AG04449 (cell line): ENCODE measurements around the gene ZFP57.

Experiments
- CTCF ChIA-PET: fragments of 350-600 bp; formaldehyde crosslinking; extraction: SDS; loops from one replicate; lab custom pipeline; 2021; ENCODE audit warnings: antibody characterized with exemption; lab: Yijun Ruan, JAX
- POLR2A ChIA-PET: fragments of 400-600, 350-600 bp; formaldehyde crosslinking; extraction: SDS; loops from one replicate; lab custom pipeline; 2020; ENCODE audit warnings: antibody characterized with exemption, inconsistent platforms; lab: Yijun Ruan, JAX
- DNase-seq: peaks from one replicate; pipeline ENCODE4 v3.0.0-alpha.2; 2010; ENCODE audit warnings: low read depth, low spot score
- H3K4me3 ChIP-seq: 2 replicates; pipeline ENCODE4 v1.5.1; 2011; ENCODE audit warnings: low read depth, mild to moderate bottlenecking, control low read depth, low read length
- TF ChIP-seq, protein P1 (sequence below): IDR thresholded peaks from one replicate; pipeline ENCODE4 v1.5.1; 2011; ENCODE audit warnings: mild to moderate bottlenecking, moderate library complexity, low read length, control low read depth, inconsistent platforms; ENCODE audit not compliant: insufficient read depth; ENCODE audit errors: missing control alignments

ZFP57 gene

DNA sequence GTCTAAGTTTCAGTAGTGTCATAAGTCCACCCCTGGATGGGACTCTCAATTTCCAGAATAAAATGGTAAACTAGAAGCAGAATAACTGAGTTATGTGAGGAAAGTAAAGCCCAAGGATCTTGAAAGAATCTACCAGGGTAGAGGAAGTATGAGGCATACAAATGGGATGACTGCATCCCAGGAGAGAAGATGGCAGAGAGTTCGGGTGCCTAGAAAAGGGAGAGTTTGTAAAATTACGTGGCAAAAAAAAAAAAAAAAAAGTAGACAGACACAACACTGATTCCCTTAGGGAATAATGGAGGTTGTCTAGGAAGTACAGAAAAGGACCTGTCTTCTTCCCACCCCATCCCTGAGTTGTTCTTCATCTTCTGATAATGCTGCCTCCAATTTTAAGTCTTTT is 51.4 kb downstream of the ZFP57 start:
- CTCF ChIA-PET: interaction anchor here (0.8 to 34.7 kb wide), 2 partner anchors 12 to 27 kb away, joined by 3 to 692 read pairs; partner anchors contain the start of gene MOG
- TF ChIP-seq, protein P1, sequence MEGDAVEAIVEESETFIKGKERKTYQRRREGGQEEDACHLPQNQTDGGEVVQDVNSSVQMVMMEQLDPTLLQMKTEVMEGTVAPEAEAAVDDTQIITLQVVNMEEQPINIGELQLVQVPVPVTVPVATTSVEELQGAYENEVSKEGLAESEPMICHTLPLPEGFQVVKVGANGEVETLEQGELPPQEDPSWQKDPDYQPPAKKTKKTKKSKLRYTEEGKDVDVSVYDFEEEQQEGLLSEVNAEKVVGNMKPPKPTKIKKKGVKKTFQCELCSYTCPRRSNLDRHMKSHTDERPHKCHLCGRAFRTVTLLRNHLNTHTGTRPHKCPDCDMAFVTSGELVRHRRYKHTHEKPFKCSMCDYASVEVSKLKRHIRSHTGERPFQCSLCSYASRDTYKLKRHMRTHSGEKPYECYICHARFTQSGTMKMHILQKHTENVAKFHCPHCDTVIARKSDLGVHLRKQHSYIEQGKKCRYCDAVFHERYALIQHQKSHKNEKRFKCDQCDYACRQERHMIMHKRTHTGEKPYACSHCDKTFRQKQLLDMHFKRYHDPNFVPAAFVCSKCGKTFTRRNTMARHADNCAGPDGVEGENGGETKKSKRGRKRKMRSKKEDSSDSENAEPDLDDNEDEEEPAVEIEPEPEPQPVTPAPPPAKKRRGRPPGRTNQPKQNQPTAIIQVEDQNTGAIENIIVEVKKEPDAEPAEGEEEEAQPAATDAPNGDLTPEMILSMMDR: no peak
- no peak for DNase-seq
- H3K4me3 ChIP-seq: no peak overlapping the region; the same call in 1 of the 2 replicates
- POLR2A ChIA-PET: no interaction called here

GRCh38 chr6:29628419-29629281 is 52.3 kb downstream of the ZFP57 start:
- TF ChIP-seq, protein P1: peak; percentile 97
- peak overlapping the region; percentile 77 for H3K4me3 ChIP-seq
- DNase-seq: no peak
- POLR2A ChIA-PET: no interaction called here
- CTCF ChIA-PET: interaction anchor here (34.7 kb wide), 1 partner anchor 27 kb away, joined by 692 read pairs; the partner anchor contains the start of gene MOG

DNA sequence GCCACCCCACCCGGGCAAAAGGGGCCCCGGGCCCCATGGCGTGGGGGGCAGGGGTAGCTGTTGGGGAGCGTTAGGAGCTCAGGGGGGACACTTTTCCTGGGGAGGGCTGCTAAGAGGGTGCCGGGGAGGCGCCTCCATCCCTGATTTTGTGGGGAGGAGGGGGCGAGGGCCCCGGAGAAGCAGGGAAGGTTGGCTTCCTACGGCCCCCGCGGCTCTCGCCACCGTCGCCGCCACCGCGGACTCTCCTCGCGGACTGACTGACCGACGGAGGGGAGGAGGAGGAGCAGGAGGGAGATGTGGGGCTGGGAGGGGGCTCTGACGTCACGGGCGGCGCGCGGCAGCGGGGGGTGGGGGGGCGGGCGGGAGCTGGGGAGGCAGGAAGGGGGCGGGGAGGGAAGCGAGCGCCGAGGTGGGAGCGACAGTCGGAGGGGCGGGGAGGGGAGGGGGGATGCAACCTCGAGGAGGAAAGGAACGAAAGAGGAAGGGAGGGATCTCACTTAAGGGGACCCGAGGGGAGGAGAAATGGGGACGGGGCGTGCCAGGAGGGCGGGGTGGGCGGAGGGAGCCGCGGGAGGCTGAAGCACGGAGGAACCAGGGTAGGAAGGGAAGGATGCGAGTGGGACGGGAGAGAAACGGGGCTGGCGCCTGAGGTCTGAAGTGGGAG is 53.1 kb downstream of the ZFP57 start:
- CTCF ChIA-PET: interaction anchor here (1.3 to 34.7 kb wide), 2 partner anchors 21 to 28 kb away, joined by 3 to 692 read pairs; partner anchors contain the start of gene MOG
- no peak for DNase-seq
- TF ChIP-seq, protein P1: no peak
- H3K4me3 ChIP-seq: peak overlapping the region; percentile 77
- POLR2A ChIA-PET: interaction anchor here (0.7 to 0.9 kb wide), 2 partner anchors 22 to 585 kb away, joined by 3 to 4 read pairs; partner anchors contain the start of gene TRIM26

DNA sequence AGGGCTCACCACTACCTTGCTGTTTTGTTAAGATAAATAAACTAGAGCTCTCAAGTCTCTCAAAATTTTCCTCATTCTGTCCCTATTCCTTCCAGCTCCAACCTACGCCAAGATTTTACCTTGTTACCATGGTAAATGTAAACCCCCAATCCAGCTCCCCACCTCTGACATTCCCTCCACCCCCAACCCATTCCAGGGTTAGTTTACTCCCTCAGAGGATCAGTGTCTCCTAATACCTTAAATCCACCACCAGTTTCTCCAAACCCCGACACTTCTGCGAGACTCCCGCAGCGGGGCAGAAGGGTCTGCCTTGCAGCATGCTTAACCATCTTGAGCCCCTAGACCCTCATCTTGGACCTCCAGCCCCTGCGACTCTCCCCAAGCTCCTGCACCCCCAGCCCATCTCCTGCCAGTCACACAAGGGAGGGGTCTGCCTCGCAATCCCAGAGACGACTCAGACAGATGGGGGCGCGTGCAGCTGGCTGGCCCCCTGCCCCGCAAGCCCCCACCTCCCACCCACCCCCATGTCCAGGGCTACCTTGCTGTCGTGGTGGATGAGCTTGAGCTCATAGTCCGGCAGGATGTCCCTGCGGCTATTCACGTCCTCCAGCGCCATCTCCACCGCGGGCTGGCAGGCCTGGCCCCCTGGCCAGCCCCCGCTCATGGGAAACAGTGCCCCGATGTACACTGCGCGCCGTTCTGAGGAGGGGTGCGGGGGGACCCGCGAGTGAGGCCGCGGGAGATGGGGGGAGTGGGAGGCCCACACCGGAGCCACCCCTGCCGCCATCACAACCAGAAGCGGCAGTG is 53.8 kb downstream of the ZFP57 start:
- POLR2A ChIA-PET: interaction anchor here (0.6 to 0.9 kb wide), 3 partner anchors 23 to 586 kb away, joined by 3 to 4 read pairs (median 3); partner anchors contain the start of gene TRIM26
- CTCF ChIA-PET: interaction anchor here (1.0 to 34.7 kb wide), 3 partner anchors 13 to 29 kb away, joined by 3 to 692 read pairs (median 3); partner anchors contain the start of gene MOG
- peak overlapping the region; percentile 77 for H3K4me3 ChIP-seq
- no peak for DNase-seq
- TF ChIP-seq, protein P1: no peak

- TF ChIP-seq, protein P1: no peak
- ChIA-PET POLR2A (no interaction called here), CTCF (interaction anchor here (34.7 kb wide), 1 partner anchor 31 kb away, joined by 692 read pairs; the partner anchor contains the start of gene MOG)
- no peak overlapping the region for H3K4me3 ChIP-seq
- DNase-seq: no peak
These were observed 55.5 kb downstream of the ZFP57 start for GRCh38 chr6:29625337-29625930.
